Stimulated activated CD8-positive, alpha-beta memory T cell treated with anti-CD3 and anti-CD28 coated beads, Interleukin-12 subunit alpha, Interleukin-12 subunit beta, amount 100 ng/mL, for 4 hours (primary cell): ENCODE results near the gene ADGRG1.
"Not testable (repeated sequence)": the region's sequence is repeated elsewhere in the genome, so short reads cannot be mapped to it uniquely, and the experiment has no call there.

Source experiments
- DNase-seq: peaks from one replicate; pipeline ENCODE4 v3.0.0-alpha.2; 2020; ENCODE audit warnings: low read depth

Gene ADGRG1

GRCh38 chr16:57699899-57700298, 71.5 kb downstream of the ADGRG1 start:
- no peak for DNase-seq

GRCh38 chr16:57700781-57701551, 72.5 kb downstream of the ADGRG1 start:
- no peak for DNase-seq

GRCh38 chr16:57701759-57702371, 73.4 kb downstream of the ADGRG1 start:
- no peak for DNase-seq

GRCh38 chr16:57703416-57704010, 75.1 kb downstream of the ADGRG1 start:
- no peak for DNase-seq

- DNase-seq: no peak
Observed at GRCh38 chr16:57704011-57704904, 75.8 kb downstream of the ADGRG1 start.

GRCh38 chr16:57704905-57705852, 76.7 kb downstream of the ADGRG1 start:
- no peak for DNase-seq

- no peak for DNase-seq
Observed at GRCh38 chr16:57706717-57707116, 78.3 kb downstream of the ADGRG1 start.

- no peak for DNase-seq
Observed at GRCh38 chr16:57707331-57707730, 78.9 kb downstream of the ADGRG1 start.

GRCh38 chr16:57708168-57708567, 79.7 kb downstream of the ADGRG1 start:
- no peak for DNase-seq

GRCh38 chr16:57709663-57710062, 81.2 kb downstream of the ADGRG1 start:
- DNase-seq: no peak

- no peak for DNase-seq
Observed at GRCh38 chr16:57711346-57711745, 82.9 kb downstream of the ADGRG1 start.

- no peak for DNase-seq
Observed at GRCh38 chr16:57711993-57712392, 83.6 kb downstream of the ADGRG1 start.

GRCh38 chr16:57712569-57712968, 84.1 kb downstream of the ADGRG1 start:
- not testable (repeated sequence) for DNase-seq

GRCh38 chr16:57713596-57713995, 85.2 kb downstream of the ADGRG1 start:
- DNase-seq: no peak

GRCh38 chr16:57714047-57714446, 85.6 kb downstream of the ADGRG1 start:
- no peak for DNase-seq
